HG03039 (cell line): ENCODE measurements around the gene DHX16.
A peak's percentile ranks its signal among the peaks of the same experiment; 100 is the strongest.
"Not testable (repeated sequence)": the region's sequence is repeated elsewhere in the genome, so short reads cannot be mapped to it uniquely, and the experiment has no call there.

ENCODE experiments used
- ATAC-seq: cut with Tn5 transposase; IDR thresholded peaks from one replicate; pipeline ENCODE4 v1.9.1; 2021; ENCODE audit warnings: mild to moderate bottlenecking, moderate library complexity; ENCODE audit not compliant: unreplicated experiment

Gene DHX16

DNA sequence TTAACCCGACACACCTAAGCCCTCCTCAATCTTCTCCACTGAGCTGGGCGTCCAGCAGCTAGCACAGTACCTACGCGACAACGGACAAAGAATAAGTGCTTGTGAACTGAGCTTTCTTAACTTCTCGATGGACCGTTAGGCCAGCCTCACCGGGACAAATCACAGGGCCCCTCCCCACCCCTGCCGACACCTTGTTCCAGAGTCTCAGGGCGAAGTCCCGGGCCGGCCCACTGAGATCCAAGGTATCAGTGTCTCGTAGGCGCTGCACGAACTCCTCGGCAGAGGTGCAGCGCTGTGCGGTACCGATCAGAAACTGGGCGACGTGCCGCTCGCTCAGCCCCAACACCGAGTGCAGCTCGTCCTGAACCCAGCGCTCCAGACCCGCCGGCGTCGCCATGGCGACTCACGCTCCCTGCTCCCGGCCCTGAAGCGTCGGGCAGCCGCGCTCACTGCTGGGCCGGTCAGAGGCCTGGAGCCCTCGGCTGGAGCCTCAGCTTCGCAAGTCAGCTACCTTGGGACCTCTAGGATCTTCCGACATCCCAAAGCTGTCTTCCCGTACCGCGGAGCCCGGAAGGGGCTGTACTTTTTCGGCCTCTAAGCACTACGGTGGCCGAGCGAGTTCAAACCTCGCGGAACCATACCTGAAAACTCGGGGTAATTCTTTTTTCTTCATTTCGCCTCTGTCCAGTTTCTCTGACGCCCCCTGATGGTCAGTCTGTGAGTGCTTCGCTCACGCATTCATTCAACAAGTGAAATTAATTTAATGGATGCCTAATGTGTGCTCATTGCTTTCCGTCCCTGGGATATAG is at the start of gene DHX16:
TSS of gene DHX16 (minus strand) at position 562 of the 809 bp plus-strand sequence. CDS start at position 397, 165 bp downstream.
- ATAC-seq, result peak; percentile 60

DNA sequence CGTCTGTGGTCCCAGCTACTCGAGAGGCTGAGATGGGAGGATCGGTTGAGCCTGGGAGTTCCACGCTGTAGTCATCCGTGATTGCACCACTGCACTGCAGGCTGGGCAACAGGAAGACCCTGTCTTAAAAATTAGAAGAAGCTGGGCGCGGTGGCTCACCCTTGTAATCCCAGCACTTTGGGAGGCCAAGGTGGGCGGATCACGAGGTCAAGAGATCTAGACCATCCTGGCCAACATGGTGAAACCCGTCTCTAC is 49.1 kb upstream of the DHX16 start:
- not testable (repeated sequence) for ATAC-seq

DNA sequence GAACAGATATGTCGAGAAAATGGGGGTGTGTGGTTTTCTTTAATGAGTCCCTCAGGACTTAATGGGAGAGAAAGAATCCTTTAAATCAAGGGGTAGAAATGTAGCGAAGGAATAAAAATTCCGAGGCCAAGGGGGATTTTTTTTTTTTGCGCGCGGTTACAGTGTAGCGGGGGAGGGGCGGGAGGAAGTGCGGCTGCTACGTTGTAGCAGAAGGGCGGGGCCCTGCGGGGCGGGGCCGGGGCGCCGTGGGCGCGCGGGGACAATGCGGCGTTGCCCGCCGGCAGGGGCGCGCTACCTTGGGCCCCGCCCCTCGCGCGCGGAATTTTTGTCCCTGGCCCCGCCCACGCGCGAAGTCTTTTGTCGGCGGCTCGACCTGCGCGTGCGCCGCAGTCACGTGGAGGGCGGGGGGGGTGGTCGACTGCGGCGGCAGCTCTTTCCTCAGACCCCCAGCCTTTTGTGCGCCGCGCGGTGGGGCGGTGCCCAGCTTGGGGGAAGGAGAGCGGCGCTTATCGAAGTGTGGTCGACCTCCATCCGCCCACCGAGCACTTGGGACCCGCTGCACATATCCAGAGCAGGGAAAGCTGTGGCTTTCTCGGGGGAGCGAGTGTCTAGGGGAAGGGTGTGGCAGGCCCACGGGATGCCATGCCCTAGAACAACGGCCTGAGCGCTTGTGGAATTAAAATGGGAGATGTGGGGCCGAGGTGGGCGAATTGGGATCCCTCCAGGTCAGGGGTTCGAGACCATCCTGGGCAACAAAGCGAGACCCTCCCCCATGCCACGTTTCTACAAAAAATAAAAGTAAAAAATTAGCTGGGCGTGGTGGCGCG is 48.6 kb upstream of the DHX16 start:
- no peak for ATAC-seq

DNA sequence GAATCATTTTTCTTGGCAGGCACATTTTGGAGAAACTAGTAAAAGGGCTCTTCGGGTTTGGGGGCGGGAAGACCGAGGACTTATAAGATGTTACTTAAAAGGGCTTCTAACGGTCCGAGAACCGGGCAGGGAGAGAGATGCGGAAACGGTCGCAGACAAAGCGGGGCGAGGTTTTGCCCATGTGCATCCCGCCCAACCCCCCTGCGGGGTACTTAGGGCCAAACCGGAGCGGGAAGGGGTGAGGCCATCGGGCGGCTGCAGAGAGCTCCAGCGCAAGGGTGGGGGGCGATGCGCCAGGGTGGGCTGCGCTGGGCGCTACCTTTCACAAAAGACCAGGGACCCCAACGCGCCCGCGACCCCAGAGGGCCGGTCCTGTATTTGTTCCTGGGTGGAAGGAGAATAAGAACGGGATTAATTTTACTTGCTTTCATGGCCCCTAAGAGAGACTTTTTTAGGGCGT is 48.0 kb upstream of the DHX16 start:
- no peak for ATAC-seq

DNA sequence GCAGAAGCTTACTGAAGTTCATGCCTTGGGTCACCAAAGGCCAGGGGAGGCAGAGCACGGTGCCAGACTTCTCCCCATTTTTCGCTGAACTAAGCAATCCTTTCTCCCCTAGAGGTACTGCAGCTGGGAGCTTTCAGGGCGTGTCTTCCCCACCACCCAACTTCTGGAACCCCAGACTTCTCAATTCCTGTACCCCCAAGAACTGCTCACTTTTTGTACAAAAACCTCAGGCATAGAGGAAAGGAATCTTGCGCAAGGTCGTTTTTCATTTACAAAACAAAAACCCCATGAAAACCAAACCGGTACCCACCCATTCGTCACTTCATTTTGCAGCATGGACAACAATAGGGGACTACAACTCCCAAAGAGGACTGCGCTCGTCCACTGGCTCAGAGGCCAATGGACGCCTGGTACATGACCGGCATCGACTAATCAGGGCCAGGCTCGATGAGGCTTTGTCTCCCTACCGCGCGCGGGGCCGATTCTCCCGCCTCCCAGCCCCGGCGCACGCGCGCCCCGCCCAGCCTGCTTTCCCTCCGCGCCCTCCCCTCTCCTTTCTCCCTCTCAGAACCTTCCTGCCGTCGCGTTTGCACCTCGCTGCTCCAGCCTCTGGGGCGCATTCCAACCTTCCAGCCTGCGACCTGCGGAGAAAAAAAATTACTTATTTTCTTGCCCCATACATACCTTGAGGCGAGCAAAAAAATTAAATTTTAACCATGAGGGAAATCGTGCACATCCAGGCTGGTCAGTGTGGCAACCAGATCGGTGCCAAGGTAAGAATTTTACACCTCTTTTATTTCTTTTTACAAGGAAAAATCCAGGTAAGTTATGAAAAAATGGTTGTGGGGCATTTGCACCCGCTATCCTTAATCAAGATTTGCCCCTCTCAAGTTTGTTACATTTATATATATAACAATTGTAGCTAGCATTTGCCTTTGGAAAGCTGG is 47.3 kb upstream of the DHX16 start, which contains the start of gene TUBB:
TSS of gene TUBB (plus strand) at position 562 of the 947 bp plus-strand sequence. CDS start at position 717, 155 bp downstream.
- peak; percentile 33 for ATAC-seq

DNA sequence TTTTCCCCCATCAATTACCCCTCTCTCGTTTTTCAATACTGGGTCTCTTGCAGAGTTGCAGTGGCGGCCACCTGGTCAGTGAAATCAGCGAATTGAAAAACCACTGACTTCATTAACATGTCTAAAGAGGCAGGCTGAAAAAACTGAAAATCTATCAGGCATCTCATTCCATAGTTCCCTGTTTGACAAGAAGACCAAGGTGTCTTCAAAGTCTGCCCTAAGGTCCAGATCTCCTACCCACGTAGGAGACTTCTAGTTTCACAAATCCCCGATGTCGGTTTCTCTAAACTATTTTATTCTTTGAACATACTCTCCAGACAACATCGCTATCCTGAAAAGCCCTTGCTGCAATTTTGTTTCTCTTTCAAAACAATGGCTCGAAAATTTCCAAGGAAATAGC is 46.5 kb upstream of the DHX16 start:
- ATAC-seq, result no peak

DNA sequence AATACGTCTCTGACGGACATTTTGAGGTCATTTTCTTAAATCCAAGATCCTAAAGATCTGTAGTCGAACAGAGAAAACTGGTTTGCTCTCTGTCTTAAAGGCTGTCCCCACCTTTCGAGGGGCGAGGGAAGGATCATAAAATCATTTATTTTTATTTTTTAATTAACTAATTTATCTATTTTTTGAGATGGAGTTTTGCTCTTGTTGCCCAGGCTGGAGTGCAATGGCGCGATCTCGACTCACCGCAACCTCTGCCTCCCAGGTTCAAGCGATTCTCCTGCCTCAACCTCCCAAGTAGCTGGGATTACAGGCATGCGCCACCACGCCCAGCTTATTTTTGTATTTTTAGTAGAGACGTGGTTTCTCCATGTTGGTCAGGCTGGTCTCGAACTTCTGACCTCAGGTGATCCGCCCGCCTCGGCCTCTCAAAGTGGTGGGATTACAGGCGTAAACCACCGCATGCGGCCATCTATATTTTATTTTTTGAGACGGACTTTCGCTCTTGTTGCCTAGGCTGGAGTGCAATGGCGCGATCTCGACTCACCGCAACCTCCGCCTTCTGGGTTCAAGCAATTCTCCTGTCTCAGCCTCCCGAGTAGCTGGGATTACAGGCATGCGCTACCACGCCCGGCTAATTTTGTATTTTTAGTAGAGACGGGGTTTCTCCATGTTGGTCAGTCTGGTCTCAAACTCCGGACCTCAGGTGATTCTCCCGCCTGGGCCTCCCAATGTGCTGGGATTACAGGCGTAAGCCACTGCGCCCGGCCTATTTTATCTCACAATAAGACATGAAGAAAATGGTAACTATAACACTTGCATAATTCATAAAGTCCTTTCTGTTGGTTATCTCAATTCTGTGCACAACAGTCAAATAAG is 45.3 kb upstream of the DHX16 start:
- not testable (repeated sequence) for ATAC-seq

DNA sequence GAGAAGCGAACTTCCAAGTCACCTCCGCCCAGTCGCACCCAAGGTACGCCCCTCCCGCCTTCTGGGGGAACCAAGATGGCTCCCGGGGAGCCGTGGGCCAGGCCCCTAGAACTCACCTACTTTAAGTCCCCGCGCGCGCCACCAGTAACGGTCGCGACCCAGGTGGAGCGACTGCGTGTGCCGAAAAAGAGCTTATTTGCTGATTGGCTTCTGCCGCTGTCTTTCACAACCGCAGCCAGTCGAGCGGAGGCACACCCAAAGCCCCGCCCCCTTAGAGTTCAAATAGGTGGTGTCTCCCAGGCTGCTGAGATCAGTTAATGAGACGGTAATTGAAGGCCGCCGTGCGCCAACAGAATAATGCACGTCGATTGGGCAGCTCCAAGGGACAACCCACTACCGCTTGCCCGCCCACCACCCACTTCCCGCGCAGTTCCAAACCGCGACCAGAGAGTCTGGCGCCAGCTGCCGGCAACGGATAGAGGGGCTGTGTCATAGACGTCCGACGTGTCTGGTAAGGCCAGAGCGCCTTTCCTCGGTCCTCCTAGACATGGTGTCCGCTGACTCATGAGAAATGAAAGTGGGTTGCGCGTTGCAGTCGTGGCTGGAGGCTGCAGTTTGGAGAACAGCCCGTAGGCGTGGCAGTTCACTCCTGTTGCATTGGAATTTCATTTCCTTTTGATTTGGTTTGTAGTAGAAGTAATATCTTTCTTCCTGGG is 44.5 kb upstream of the DHX16 start, which contains the start of gene MDC1:
TSS of gene MDC1 (minus strand) at position 153 of the 716 bp plus-strand sequence. CDS start 2,106 bp downstream, outside the sequence.
- ATAC-seq, result peak; percentile 55

DNA sequence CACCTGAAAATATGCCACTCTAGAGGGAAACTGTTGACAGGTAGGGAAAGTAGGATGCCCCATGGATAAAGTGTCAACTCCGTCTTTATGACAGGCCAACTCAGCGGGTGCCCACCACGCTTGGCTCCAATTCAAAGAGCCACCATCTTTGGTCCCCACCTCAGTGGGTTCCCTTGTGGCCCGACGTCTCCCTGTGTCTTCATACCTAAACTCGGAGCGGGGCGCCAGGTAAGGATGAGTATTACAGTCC is 44.0 kb upstream of the DHX16 start:
- no peak for ATAC-seq

DNA sequence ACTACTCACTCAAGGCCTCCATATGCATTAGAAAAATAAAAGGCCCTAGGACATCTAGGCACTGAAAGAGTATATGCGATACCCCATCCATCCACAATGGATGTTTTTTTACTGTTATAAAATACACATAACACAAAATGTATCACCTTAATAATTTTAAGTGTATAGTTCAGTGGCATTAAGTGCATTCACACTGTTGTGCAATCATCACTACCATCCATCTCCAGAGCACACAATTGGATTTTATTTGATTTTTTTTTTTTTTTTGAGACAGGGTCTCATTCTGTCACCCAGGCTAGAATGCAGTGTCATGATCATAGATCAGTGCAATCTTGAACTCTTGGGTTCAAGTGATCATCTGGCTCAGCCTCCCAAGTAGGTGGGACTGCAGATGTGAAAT is 41.5 kb upstream of the DHX16 start:
- ATAC-seq, result no peak

DNA sequence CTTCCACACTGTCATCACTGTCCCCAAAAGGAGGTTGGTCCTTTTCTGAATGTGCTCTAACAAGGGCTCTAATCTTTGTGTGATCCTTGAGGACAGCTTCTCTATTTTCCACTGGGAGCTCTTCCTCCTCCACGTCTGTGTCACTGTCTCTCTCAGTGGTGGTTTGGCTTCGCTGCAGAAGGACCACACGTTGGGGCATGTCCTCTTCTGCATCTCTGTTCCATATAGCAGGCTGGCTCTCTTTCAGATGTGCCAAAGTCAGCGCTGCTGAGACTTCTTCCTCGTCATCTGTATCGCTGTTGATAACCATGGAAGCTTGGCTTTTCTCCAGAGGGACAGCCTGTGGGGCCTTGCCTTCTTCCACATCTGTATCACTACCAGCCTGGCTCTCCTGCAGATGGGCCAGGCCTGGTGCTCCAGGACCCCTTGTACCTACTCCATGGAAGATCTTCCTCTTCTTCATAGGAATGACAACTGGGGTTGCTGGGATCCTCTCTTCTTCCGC is 39.7 kb upstream of the DHX16 start:
- no peak for ATAC-seq

DNA sequence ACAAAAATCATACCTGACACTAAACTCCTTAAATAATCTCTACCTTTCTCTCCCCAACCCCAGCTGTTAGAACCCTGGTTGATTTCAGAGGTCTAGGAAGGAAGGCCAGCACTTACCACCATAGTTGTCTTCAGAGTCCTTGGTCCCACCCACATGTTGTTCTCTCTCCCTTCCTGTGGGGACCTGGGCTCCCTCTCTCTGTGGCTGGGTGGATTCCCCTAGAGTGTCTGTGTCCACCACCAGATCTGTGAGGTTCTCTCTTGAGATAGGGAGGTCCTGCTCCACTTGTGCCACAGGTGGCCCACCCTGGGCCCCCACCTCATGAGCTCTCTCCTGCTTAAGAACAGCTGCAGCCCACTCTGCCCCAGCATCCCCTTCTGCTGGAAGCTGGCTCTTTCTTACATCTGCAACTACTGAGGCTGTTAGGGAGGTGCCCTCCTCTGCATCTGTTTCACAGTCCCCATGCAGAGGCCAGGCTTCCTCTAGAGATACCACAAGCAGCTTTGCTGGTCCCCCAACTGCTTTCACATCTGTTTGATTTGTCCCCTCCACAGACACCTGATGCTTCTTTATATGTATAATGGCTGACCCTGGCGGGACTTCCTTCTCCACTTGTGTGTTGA is 39.1 kb upstream of the DHX16 start:
- ATAC-seq, result no peak

DNA sequence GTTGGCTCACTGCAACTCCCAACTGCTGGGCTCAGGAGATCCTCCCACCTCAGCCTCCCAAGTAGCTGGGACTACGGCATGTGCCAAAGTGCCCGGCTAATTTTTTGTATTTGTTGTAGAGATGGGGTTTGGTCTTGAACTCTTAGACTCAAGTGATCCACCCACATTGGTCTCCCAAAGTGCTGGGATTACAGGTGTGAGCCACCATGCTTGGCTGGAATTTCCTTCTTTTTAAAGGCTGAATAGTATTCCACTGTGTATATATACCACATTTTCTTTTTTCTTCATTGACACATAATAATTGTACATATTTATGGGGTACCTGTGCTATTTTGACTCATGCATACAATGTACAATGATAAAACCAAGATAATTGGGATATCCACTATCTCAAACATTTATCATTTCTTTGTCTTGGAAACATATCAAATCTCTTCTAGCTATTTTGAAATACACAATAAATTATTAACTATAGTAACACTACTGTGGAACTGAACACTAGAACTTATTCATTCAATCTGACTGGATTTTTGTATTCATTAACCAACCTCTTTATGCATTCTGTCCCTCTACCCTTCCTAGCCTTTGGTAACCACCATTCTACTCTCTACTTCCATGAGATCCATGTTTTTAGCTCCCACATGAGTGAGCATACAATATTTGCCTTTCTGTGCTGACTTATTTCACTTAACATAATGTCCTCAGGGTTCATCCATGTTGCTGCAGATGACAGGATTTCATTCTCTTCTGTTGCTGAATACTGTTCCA is 36.5 kb upstream of the DHX16 start:
- no peak for ATAC-seq

DNA sequence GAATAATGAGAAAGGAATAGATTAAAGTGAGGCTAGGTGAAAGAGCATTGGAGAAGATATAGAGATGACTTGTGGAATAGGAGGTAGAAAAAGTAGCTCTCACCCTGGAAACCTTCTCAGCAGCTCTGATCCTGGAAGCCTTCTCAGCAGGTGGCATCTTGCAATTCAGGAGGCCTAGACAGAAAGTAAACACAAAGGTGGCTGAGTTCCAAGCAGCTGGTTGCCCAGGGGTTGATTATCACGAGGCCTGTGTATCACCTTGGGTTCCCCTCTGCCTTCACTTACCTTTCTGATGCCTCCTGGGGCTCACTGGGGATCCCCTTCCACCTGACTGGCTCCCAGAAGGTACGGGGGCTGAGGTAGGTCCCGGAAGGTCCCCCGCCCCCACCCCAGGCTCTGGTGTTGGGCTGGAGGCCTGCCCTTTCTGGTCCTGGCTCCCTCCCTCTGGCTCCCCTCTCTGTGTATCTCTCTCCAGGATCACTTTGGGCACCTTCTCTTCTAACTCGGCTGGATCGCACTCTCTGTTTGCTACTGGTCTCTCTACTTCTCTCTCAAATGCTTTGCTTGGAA is 34.6 kb upstream of the DHX16 start:
- ATAC-seq, result no peak

DNA sequence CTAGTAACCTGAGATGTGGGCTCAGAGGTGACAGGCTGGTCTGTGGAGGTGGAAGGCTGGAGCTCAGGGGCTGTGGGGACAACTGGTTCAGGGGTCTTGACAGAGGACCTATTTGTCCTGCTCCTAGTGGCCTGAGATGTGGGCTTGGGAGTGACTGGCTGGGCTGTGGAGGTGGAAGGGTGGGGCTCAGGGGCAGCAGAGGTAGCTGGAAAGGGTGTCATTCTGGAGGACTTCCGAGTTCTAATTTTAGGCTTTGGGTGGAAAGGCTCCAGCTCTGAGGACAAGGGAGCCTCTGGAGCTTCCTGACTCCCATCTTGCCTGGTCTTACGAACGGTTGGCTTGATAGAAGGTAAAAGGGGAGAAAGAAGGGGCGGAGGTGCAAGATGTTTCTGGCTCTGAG is 32.8 kb upstream of the DHX16 start:
- no peak for ATAC-seq

DNA sequence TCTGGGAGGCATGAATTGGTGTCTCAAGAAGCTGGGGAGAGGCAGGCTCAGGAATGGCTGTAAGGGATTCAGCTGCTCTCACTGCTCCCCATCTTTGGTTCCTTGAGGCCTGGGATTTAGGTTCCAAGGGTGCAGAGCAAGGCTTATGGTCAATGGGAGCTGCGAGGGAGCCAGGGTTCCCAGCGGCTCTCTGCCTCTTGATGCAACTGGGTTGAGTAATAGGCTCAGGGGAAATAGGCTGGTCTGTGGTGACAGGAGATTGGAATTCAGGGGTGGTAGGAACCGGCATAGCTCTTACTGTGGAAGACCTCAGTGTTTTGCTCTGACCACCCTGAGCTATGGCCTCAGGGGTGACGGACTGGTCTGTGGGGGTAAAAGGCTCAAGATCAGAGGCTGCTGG is 31.0 kb upstream of the DHX16 start:
- ATAC-seq, result no peak

DNA sequence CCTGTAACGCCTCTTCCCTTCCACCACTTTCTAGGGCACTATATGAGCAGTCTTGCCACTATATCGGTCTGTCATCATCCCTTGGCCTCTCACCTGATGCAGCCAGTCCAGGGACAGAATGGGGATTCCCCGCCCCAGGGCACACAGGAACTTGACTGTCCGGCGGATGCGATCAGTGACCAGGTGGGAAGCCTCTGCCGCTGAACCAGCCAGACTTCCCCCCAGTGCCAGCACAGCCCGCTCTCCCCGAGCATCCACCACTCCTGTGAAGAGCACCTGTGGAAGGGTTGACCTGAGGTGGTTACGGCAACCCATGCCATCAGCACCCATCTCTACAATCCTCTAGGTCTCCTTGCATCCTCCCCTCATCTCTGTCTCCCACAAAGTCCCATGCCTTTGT is 30.2 kb upstream of the DHX16 start:
- ATAC-seq, result no peak

DNA sequence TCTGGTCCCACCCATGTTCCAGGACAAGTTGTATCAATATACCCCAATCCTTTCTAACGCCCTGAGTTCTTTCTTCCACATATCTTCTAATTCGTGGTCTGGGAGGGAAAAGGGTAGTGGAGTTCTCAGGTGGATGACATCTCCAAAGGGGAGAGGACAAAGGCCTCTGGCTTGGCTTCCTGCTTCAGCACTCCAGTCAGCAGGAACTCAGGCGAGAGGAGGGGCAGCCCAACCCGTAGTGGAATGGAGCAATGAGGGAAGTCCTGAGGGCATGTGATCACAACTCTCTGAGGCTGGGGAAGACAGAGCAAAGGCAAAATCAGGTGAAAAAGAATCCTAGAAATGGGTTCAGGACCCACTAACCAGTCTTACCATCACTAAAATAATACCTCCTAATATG is 27.5 kb upstream of the DHX16 start:
- ATAC-seq, result no peak
